ENCODE data around the gene SEMA3B.

GRCh38 chr3:50323092-50323600 lies 54.2 kb downstream of the SEMA3B start:
- TF ChIP-seq, protein P1, sequence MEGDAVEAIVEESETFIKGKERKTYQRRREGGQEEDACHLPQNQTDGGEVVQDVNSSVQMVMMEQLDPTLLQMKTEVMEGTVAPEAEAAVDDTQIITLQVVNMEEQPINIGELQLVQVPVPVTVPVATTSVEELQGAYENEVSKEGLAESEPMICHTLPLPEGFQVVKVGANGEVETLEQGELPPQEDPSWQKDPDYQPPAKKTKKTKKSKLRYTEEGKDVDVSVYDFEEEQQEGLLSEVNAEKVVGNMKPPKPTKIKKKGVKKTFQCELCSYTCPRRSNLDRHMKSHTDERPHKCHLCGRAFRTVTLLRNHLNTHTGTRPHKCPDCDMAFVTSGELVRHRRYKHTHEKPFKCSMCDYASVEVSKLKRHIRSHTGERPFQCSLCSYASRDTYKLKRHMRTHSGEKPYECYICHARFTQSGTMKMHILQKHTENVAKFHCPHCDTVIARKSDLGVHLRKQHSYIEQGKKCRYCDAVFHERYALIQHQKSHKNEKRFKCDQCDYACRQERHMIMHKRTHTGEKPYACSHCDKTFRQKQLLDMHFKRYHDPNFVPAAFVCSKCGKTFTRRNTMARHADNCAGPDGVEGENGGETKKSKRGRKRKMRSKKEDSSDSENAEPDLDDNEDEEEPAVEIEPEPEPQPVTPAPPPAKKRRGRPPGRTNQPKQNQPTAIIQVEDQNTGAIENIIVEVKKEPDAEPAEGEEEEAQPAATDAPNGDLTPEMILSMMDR (IDR thresholded peaks at IDR 0.05) = no peak
- TF ChIP-seq EP300 (IDR thresholded peaks at IDR 0.05) = no peak
- TF ChIP-seq POLR2A (IDR thresholded peaks at IDR 0.05; ENCODE audit: low read depth) = no peak

Measured in esophagus muscularis mucosa (tissue), 4 donors.